K562 (cell line): ENCODE results near the gene TMEM164. TPM values are rescaled to one million over a fixed set of nuclear protein-coding genes. Genes with fewer than 3 reads are reported as not detected.

Experiments
- ATAC-seq: fragments of 200-7000 bp; cut with Tn5 transposase; 3 replicates; pipeline ENCODE4 v1.9.1; 2020; ENCODE audit warnings: moderate library complexity
- BruUV-seq: library from RNA; stranded (reverse); fragments of 400-500 nt; replicated peaks from 2 replicates; lab custom pipeline; 2021; lab: Mats Ljungman, UMichigan
- CTCF ChIA-PET: fragments of 300-600 bp; formaldehyde crosslinking; extraction: SDS; loops from one replicate; lab custom pipeline; 2021; ENCODE audit warnings: low intra/inter-chr PET ratio; lab: Yijun Ruan, JAX
- POLR2A ChIA-PET: fragments of 300-600, 350-650 bp; sonication (Branson Sonifier 250); formaldehyde crosslinking; extraction: SDS; loops from one replicate; lab custom pipeline; 2021; ENCODE audit warnings: antibody characterized with exemption, inconsistent platforms; lab: Yijun Ruan, JAX
- DNase-seq, 4 experiments: peaks; one replicate each; pipeline versions ENCODE4 v3.0.0 to v3.0.0-alpha.2; 2011 to 2018; ENCODE audit warnings: low spot score in 3 of 4, mixed read lengths in 3 of 4; ENCODE audit errors: extremely low read depth in 1 of 4
- FAIRE-seq: peaks from 2 replicates; lab custom pipeline; 2011; peaks lifted over from hg19 to GRCh38; lab: Jason Lieb, UNC
- H2AFZ ChIP-seq: 2 replicates; pipeline ENCODE4 v1.6.0; 2011; ENCODE audit warnings: low read depth, low read length, control low read depth, inconsistent platforms
- H3K27ac ChIP-seq: fragments of 200-600 bp; 3 replicates; pipeline ENCODE4 v1.8.0; 2011; ENCODE audit warnings: low read depth, mild to moderate bottlenecking, control low read depth, inconsistent platforms, low read length, moderate library complexity, mixed read lengths; ENCODE audit errors: extremely low read depth
- H3K27me3 ChIP-seq, 2 experiments: fragments of 300-600 bp in 1 of 2; 2 replicates in 1 of 2; 3 replicates in 1 of 2; pipeline versions ENCODE4 v1.6.0 to v1.8.0; 2011; ENCODE audit warnings: inconsistent platforms in 2 of 2, low read length in 2 of 2, mild to moderate bottlenecking in 1 of 2, mixed read lengths in 1 of 2, moderate library complexity in 1 of 2; ENCODE audit not compliant: control insufficient read depth in 2 of 2, insufficient read depth in 2 of 2
- H3K36me3 ChIP-seq: fragments of 300-600 bp; 3 replicates; pipeline ENCODE4 v1.8.0; 2011; ENCODE audit warnings: mild to moderate bottlenecking, low read length, inconsistent platforms; ENCODE audit not compliant: control insufficient read depth, insufficient read depth
- H3K4me1 ChIP-seq, 2 experiments: fragments of 200-600 bp in 1 of 2; replicated peaks in 1 of 2; 2 replicates in 1 of 2; 3 replicates in 1 of 2; pipeline versions ENCODE4 v1.5.1 to v1.8.0; 2011; ENCODE audit warnings: inconsistent platforms in 2 of 2, low read length in 2 of 2, mild to moderate bottlenecking in 1 of 2, mixed read lengths in 1 of 2, moderate library complexity in 1 of 2; ENCODE audit not compliant: control insufficient read depth in 2 of 2, insufficient read depth in 2 of 2
- H3K4me2 ChIP-seq: 2 replicates; pipeline ENCODE4 v1.6.1; 2011; ENCODE audit warnings: low read length, control low read depth, inconsistent platforms, mixed read lengths; ENCODE audit not compliant: insufficient read depth
- H3K4me3 ChIP-seq: fragments of 200-600 bp; sonication (generic), shearing (Covaris generic); 2 replicates; pipeline ENCODE4 v1.5.1; 2016; ENCODE audit warnings: control low read depth, inconsistent platforms
- H3K79me2 ChIP-seq: fragments of 200-600 bp; 3 replicates; pipeline ENCODE4 v1.8.0; 2011; ENCODE audit warnings: low read length, inconsistent platforms; ENCODE audit not compliant: control insufficient read depth, insufficient read depth
- H3K9ac ChIP-seq, 2 experiments: 2 replicates each; pipeline versions ENCODE4 v1.6.0 to v1.6.1; 2011; ENCODE audit warnings: low read depth in 2 of 2, low read length in 2 of 2, control low read depth in 1 of 2, inconsistent platforms in 1 of 2, mild to moderate bottlenecking in 1 of 2, mixed read lengths in 1 of 2; ENCODE audit not compliant: insufficient read depth in 1 of 2
- H3K9me1 ChIP-seq: one replicate; pipeline ENCODE4 v1.6.0; 2011; ENCODE audit warnings: inconsistent platforms, mild to moderate bottlenecking, low read length, moderate library complexity; ENCODE audit not compliant: control insufficient read depth, insufficient read depth
- H3K9me3 ChIP-seq: replicated peaks from 2 replicates; pipeline ENCODE4 v1.5.1; 2011; ENCODE audit warnings: low read depth, low read length, inconsistent platforms; ENCODE audit not compliant: control insufficient read depth, insufficient read depth
- H4K20me1 ChIP-seq: replicated peaks from 2 replicates; pipeline ENCODE4 v1.6.1; 2011; ENCODE audit warnings: low read length, inconsistent platforms, mixed read lengths; ENCODE audit not compliant: control insufficient read depth, insufficient read depth
- C11orf30 ChIP-seq: fragments of 450-650 bp; IDR thresholded peaks from 2 replicates; pipeline ENCODE4 v1.6.1; 2016; ENCODE audit warnings: low read depth, mild to moderate bottlenecking
- EWSR1 ChIP-seq: fragments of 450-650 bp; IDR thresholded peaks from 2 replicates; pipeline ENCODE4 v1.6.1; 2018; ENCODE audit warnings: borderline replicate concordance, mild to moderate bottlenecking, low read depth, moderate library complexity; ENCODE audit not compliant: partially characterized antibody
- FIP1L1 ChIP-seq: fragments of 200-400 bp; formaldehyde crosslinking; IDR thresholded peaks from 2 replicates; pipeline ENCODE4 v1.6.1; 2018; ENCODE audit warnings: mild to moderate bottlenecking, low read depth, low read length; ENCODE audit not compliant: poor library complexity, severe bottlenecking
- L3MBTL2 ChIP-seq: fragments of 450-650 bp; IDR thresholded peaks from 2 replicates; pipeline ENCODE4 v1.6.1; 2016; ENCODE audit warnings: mild to moderate bottlenecking, moderate library complexity
- NR1H2 ChIP-seq: sonication (generic); formaldehyde crosslinking; IDR thresholded peaks from 2 replicates; pipeline ENCODE4 v1.4.0; 2020; ENCODE audit warnings: mild to moderate bottlenecking, missing genetic modification reagents
- PTRF ChIP-seq: fragments of 450-650 bp; IDR thresholded peaks from 2 replicates; pipeline ENCODE4 v1.6.1; 2016; ENCODE audit warnings: mild to moderate bottlenecking, missing genetic modification characterization, missing compliant biosample characterization
- RBFOX2 ChIP-seq: fragments of 200-400 bp; formaldehyde crosslinking; IDR thresholded peaks from 2 replicates; pipeline ENCODE4 v1.6.1; 2017; ENCODE audit warnings: low read depth, mild to moderate bottlenecking, low read length, moderate library complexity
- SFPQ ChIP-seq: fragments of 200-400 bp; formaldehyde crosslinking; IDR thresholded peaks from 2 replicates; pipeline ENCODE4 v1.6.1; 2017; ENCODE audit warnings: mild to moderate bottlenecking, low read depth, low read length, moderate library complexity
- SRSF7 ChIP-seq: fragments of 200-400 bp; formaldehyde crosslinking; optimal IDR thresholded peaks from 2 replicates; pipeline ENCODE3; 2017; ENCODE audit warnings: mild to moderate bottlenecking, low read depth, low read length
- TCF7 ChIP-seq: sonication (generic); IDR thresholded peaks from 2 replicates; pipeline ENCODE4 v1.6.1; 2016; ENCODE audit warnings: antibody characterized with exemption, borderline replicate concordance
- ZBTB33 ChIP-seq: sonication (generic); formaldehyde crosslinking; IDR thresholded peaks from 2 replicates; pipeline ENCODE4 v1.8.1; 2023; ENCODE audit warnings: mild to moderate bottlenecking, missing genetic modification reagents
- ZNF253 ChIP-seq: fragments of 250-450 bp; sonication (Bioruptor Pico); conservative IDR thresholded peaks from 2 replicates; pipeline ENCODE4 v1.6.1; 2021; ENCODE audit warnings: mild to moderate bottlenecking
- WGBS: fragments of 100-300 bp; shearing (Covaris generic); methylation state at CpG from one replicate; pipeline ENCODE4 v1.1.6; 2016; ENCODE audit warnings: low coverage, mixed read lengths; ENCODE audit not compliant: insufficient coverage; ENCODE audit errors: missing lambda C conversion rate; 5-methylcytosine and 5-hydroxymethylcytosine counted together
- in situ Hi-C: fragments of 300-500 bp; cut with MboI; formaldehyde crosslinking; loops from 4 replicates; pipeline ENCODE4 v1.15.0; 2018; ENCODE audit warnings: inconsistent platforms, mixed read lengths
- intact Hi-C: fragments of 100-400 bp; cut with micrococcal nuclease; formaldehyde crosslinking; loops from 2 replicates; pipeline ENCODE4 v1.14.2; 2022
- polyA plus RNA-seq, 8 experiments: library from polyadenylated mRNA; depleted of rRNA in 4 of 8; stranded (reverse) in 5 of 8; unstranded in 3 of 8; fragments of >200 nt; fragmentation: Nextera tagmentation in 2 of 8; fragmentation: Illumina TruSeq in 1 of 8; extraction: Ambion mirVana in 2 of 8; extraction: Trizol in 1 of 8; gene quantifications; 2 replicates each; pipeline versions ENCODE4 v1.2.1 to v1.2.3, GENCODE V29; 2011 to 2014; ENCODE audit warnings: inconsistent platforms in 1 of 8, missing spikeins in 1 of 8
- total RNA-seq, 7 experiments: library from RNA; depleted of rRNA in 6 of 7; stranded (reverse); fragments of >200 nt in 6 of 7; fragmentation: Illumina TruSeq in 2 of 7; extraction: Trizol in 2 of 7; gene quantifications; 2 replicates each; pipeline versions ENCODE4 v1.2.1 to v1.2.3, GENCODE V29; 2011 to 2021; ENCODE audit warnings: low replicate concordance in 1 of 7
- TF ChIP-seq, protein P1 (sequence below), 2 experiments: fragments of 450-650 bp in 1 of 2; sonication (generic) in 1 of 2; formaldehyde crosslinking in 1 of 2; IDR thresholded peaks in 1 of 2; conservative IDR thresholded peaks in 1 of 2; 2 replicates each; pipeline versions ENCODE4 v1.6.1 to v1.8.1; 2016 to 2023; ENCODE audit warnings: mild to moderate bottlenecking in 2 of 2, moderate library complexity in 2 of 2, inconsistent platforms in 1 of 2, missing genetic modification reagents in 1 of 2
- TF ChIP-seq, protein P2 (sequence below), 2 experiments: fragments of 450-650 bp in 1 of 2; sonication (generic) in 1 of 2; formaldehyde crosslinking; conservative IDR thresholded peaks; 2 replicates each; pipeline versions ENCODE4 v1.4.0 to v1.8.1; 2020 to 2022; ENCODE audit warnings: mild to moderate bottlenecking in 1 of 2, missing genetic modification reagents in 1 of 2
- TF ChIP-seq, protein P3 (sequence below): fragments of 450-650 bp; formaldehyde crosslinking; IDR thresholded peaks from 2 replicates; pipeline ENCODE4 v1.4.0; 2020; ENCODE audit warnings: mild to moderate bottlenecking, moderate library complexity

The TMEM164 gene
- total and polyA plus RNA-seq, 9 of the 15 experiments (the other 6 are each of a cell fraction or from before 2014, with no cell fraction given): 2.4 to 57.3 (median 23.1) TPM

GRCh38 chrX:110082161-110082560 lies 79.2 kb downstream of the TMEM164 start:
- 48% methylated on average over 4 of the region's 4 CpGs for WGBS
- ATAC-seq (no peak), FAIRE-seq (no peak), DNase-seq (no peak)
- BruUV-seq: no TSS peak
- intact Hi-C loops: no loop called here
- ChIA-PET POLR2A (no interaction called here), CTCF (no interaction called here)
- Histone ChIP-seq H3K79me2 (peaks cover 15% of the 10 kb centered on the region; the same call in 2 of the 3 replicates), H3K4me2 (no peak overlapping the region), H3K27ac (no peak overlapping the region), H3K9ac (no peak overlapping the region), H4K20me1 (peaks cover 5% of the 10 kb centered on the region; the same call in 1 of the 2 replicates), H3K36me3 (no peaks in the 10 kb centered on the region), H3K4me3 (no peak overlapping the region), H3K27me3 (no peaks in the 10 kb centered on the region), H2AFZ (no peak overlapping the region), H3K9me3 (no peaks in the 10 kb centered on the region), H3K4me1 (peaks cover 6 to 7% of the 10 kb centered on the region in 2 experiments; a peak in 3 of 5 replicates), H3K9me1 (no peaks in the 10 kb centered on the region)
- in situ Hi-C loops: no loop called here
- TF ChIP-seq, protein P1, sequence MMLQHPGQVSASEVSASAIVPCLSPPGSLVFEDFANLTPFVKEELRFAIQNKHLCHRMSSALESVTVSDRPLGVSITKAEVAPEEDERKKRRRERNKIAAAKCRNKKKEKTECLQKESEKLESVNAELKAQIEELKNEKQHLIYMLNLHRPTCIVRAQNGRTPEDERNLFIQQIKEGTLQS (IDR thresholded peaks at IDR 0.05): no peak
- TF ChIP-seq, protein P1 (CRISPR knock-in tag; conservative IDR thresholded peaks at IDR 0.05): no peak
- TF ChIP-seq SFPQ: no peak
- no peak for TF ChIP-seq ZNF253
- TF ChIP-seq, protein P2, sequence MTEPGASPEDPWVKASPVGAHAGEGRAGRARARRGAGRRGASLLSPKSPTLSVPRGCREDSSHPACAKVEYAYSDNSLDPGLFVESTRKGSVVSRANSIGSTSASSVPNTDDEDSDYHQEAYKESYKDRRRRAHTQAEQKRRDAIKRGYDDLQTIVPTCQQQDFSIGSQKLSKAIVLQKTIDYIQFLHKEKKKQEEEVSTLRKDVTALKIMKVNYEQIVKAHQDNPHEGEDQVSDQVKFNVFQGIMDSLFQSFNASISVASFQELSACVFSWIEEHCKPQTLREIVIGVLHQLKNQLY (CRISPR knock-in tag; conservative IDR thresholded peaks at IDR 0.05): no peak
- no peak for TF ChIP-seq EWSR1
- TF ChIP-seq, protein P3, sequence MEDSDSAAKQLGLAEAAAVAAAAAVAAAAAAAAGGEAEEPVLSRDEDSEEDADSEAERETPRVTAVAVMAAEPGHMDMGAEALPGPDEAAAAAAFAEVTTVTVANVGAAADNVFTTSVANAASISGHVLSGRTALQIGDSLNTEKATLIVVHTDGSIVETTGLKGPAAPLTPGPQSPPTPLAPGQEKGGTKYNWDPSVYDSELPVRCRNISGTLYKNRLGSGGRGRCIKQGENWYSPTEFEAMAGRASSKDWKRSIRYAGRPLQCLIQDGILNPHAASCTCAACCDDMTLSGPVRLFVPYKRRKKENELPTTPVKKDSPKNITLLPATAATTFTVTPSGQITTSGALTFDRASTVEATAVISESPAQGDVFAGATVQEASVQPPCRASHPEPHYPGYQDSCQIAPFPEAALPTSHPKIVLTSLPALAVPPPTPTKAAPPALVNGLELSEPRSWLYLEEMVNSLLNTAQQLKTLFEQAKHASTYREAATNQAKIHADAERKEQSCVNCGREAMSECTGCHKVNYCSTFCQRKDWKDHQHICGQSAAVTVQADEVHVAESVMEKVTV: no peak
- no peak for TF ChIP-seq NR1H2
- no peak for TF ChIP-seq C11orf30
- TF ChIP-seq L3MBTL2: no peak
- no peak for TF ChIP-seq RBFOX2
- no peak for TF ChIP-seq SRSF7
- no peak for TF ChIP-seq FIP1L1
- no peak for TF ChIP-seq ZBTB33 (CRISPR knock-in tag)
- no peak for TF ChIP-seq PTRF (tag)
- no peak for TF ChIP-seq TCF7
